GM21423 (cell line): ENCODE measurements around the gene FHIP1B.

Experiments
- ATAC-seq: cut with Tn5 transposase; IDR thresholded peaks from one replicate; pipeline ENCODE4 v1.9.1; 2021; ENCODE audit warnings: mild to moderate bottlenecking, moderate library complexity; ENCODE audit not compliant: unreplicated experiment

The FHIP1B gene

GRCh38 chr11:6203327-6203726, 31.1 kb downstream of the FHIP1B start:
- peak; percentile 80 for ATAC-seq

- ATAC-seq, result no peak
Observed at GRCh38 chr11:6202041-6202440, 32.4 kb downstream of the FHIP1B start.

- no peak for ATAC-seq
Observed at GRCh38 chr11:6201481-6201880, 33.0 kb downstream of the FHIP1B start.

GRCh38 chr11:6200975-6201374, 33.5 kb downstream of the FHIP1B start:
- no peak for ATAC-seq

- ATAC-seq, result no peak
Observed at GRCh38 chr11:6199174-6199810, 35.1 kb downstream of the FHIP1B start, which contains the start of gene OR52W1. Gene OR52W1, plus strand, starts transcription at chr11:6199224. Its CDS starts 0 bp downstream, at chr11:6199224.

- ATAC-seq, result no peak
Observed at GRCh38 chr11:6197466-6198200, 36.8 kb downstream of the FHIP1B start.

GRCh38 chr11:6196396-6196795, 38.0 kb downstream of the FHIP1B start:
- ATAC-seq, result peak; percentile 41

GRCh38 chr11:6194065-6194581, 40.3 kb downstream of the FHIP1B start:
- ATAC-seq, result no peak

GRCh38 chr11:6191742-6192141, 42.7 kb downstream of the FHIP1B start:
- ATAC-seq, result no peak

- no peak for ATAC-seq
Observed at GRCh38 chr11:6175440-6175839, 59.0 kb downstream of the FHIP1B start.

- no peak for ATAC-seq
Observed at GRCh38 chr11:6170226-6170625, 64.2 kb downstream of the FHIP1B start, which contains the start of gene OR52B2. Gene OR52B2, minus strand, starts transcription at chr11:6170326. Its CDS starts 0 bp downstream, at chr11:6170326.
